CD1c-positive myeloid dendritic cell (primary cell): ENCODE results near the gene METTL6.
"Not testable (repeated sequence)": the region's sequence is repeated elsewhere in the genome, so short reads cannot be mapped to it uniquely, and the experiment has no call there.

ENCODE experiments used
- DNase-seq: peaks from one replicate; pipeline ENCODE4 v3.0.0-alpha.2; 2016; ENCODE audit errors: extremely low spot score

The METTL6 gene

DNA sequence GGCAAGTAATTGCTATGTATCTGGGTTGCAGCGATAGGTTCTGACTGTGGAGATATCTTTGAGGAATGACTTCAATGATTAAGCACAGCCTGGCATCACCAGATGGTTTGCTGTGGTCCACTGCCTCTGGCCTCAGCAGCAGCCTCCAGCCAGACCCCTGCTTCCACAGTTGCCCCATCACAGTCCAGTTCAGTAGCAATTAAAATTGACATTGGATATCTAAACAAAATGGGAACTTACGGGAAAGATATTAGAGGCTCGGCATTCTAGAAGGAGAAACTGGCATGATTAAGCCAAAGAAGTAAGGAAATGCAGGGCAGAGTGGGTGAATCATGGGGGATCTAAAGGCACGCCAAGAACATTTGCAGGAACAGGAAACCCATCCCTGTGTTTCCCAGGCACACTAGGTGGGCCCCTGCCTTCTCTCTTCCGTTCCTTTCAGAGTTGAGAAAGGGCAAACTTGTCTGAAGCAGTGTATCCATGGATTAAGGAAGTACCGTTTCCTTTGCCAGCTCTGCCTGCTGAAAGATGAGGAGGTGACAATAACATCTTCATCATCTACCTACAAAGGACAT, 58.7 kb downstream of the METTL6 start:
- DNase-seq, result no peak

DNA sequence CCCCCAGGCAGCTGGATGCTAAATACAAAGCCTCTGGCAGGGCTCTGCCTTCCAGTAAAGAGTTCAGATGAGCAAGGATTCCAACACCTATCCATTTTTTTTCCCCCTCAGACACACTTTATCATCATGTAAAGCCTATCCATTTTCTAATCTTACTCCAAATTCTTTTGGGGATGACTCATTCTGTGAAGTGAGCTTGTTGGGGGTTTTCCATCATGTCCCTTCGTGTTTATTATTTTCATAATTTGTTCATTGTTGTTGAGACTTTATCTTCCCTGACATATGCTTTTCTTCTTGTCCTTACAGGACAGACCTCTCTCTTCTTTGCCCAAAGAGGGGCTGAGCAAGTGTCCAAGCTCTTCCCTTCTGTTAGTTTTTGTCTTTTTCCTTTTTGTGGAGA, 60.3 kb downstream of the METTL6 start:
- DNase-seq, result no peak

DNA sequence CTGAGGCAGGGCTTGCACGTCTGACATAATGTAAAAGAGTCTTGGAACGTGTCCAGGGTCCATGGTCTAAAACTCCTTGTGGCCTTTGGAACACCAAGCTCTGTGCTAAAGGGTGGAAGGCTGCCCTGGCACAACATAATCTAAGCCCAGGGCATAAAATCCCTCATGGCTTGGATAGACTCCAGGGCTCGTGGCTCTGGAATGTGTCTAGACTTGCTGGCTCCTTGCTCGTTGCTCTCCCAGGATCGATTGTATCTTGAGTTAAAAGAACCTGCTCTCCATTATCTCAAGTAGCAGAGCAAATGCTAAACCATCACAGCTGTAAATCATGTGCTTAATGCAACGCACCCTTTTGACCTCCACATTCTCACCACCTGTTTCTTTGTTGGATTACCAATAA, 63.3 kb downstream of the METTL6 start:
- DNase-seq, result not testable (repeated sequence)

DNA sequence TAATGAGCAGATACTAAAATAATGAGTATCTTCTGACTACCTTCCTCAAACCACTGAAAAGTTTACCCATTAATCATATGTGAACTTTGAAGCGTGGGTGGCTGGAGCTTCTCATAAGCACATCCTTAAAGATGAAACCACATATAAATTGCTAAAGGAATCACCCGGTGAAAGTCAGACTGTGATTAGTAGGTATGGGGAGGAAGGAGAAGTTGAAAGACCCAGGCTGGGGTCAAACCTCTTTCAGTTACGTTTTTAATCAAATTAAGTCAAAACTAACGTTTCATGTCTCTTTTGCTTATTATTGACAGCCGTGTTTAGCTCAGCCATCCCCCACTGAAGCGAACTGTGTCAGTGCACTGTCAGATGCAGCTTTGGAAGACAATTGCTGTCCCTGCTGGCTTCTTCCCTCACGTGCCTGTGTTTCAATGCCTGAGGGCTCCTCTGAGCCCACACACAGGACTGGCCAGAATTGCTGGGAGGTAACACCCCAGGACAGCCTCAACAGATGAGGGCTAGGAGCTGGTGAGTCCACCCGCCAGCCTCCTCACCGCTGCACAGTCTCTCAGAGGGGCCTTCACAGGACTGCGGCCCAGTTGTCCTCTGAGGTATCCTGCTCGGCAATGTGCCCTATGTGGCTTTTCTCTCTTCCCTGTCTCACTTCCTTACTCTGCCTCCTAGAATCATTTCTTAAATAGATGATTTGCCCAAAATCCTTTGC, 65.7 kb downstream of the METTL6 start:
- peak; percentile 96 for DNase-seq

DNA sequence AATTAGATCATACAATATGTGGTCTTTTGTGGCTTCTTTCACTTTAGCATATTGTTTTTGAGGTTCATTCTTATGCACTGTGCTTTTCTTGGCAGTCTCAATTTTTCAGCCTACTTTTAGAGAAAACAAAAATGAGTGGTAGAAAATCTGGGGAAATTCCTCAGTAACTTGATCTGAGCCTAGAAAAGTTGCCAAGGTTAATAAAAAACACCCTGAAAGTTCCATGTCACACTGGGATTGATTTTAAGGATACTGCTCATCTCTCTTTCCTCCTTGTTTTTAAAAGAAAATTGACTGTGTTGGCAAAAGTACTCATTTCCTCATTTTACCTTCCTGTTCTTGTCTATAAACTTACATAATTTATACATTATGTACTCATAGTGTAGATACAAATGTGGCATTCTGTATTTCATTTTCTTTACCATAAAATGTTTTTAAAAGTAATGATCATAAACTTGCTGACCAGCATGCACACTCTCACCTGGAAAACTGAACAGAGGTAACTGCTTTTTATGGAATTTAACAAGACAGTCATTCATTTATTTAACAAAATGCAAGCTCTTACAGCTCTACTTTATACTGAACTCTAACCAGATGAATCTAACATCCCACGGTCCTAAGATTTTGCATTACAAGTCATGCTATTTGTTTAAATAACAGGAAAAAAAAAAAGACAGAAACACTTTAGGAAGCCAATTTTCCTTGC, 66.4 kb downstream of the METTL6 start:
- peak; percentile 71 for DNase-seq
